Activated CD8-positive, alpha-beta memory T cell treated with anti-CD3 and anti-CD28 coated beads, Interleukin-2, amount 50 U/mL, for 24 hours (primary cell): Measurements from ENCODE around the gene PTPRJ.
"Not testable (repeated sequence)": the region's sequence is repeated elsewhere in the genome, so short reads cannot be mapped to it uniquely, and the experiment has no call there.

ENCODE experiments used
- DNase-seq: peaks from one replicate; pipeline ENCODE4 v3.0.0-alpha.2; 2020; ENCODE audit errors: extremely low read depth

The PTPRJ gene

DNA sequence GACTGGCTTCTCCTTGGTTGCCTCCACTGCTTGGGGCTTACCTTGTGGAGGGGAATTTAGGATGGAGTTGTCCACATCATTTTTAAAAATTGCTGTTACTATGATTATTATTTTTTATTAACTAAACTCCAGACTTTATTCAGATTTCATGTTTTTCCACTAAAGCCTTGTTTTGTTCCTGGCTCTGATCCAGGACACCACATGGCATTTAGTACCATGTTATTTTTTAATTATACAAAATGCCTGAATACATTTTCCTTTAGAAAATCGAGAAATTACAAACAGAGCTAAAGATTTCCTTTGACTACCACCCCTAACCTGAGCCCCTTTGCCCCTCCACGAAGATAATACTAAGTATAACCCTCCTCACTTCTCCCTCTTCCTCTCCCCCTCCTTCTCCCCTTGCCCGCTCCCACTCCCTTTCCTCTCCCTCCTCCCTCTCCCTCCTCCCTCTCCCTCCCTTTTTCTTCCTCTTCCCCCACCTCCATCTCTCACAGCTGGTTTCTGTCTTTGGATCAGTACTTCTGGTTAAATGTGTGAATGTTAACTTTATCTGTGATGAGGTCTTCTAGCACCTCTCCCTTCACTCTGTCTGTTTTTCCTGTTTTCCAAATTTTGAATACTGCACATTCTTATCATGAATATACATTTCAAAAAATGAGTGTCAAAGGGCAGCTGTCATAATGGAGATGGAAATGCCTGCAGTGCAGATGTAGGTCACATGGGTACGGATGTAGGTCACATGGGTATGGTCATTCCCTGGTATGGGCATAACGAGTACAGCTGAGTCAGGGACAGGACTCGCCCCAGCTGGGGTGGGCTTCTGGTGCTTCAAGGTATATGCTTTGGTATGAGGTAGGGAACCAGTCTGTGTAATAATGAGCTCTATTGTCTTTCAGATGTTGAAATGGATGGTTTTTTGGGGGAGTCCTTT is 181.9 kb downstream of the PTPRJ start:
- DNase-seq: no peak

DNA sequence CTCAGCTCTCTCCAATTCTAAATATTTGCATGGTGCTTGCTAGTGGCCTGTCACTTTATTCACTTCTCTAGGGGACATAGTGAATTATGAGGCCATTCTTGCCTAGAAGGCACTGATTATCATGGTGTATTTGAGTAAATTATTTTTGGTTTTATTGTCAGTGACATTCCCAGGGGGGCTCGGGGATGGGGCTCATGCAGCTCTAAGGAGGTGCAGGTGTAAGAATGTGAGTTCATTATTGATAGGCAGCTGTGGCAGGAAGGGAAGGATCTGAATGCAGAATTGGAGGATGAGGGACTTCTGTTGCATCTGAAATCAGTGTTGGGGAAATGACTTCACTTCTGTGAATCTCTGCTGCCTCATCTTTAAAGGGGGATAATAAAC is 182.5 kb downstream of the PTPRJ start:
- DNase-seq: no peak

DNA sequence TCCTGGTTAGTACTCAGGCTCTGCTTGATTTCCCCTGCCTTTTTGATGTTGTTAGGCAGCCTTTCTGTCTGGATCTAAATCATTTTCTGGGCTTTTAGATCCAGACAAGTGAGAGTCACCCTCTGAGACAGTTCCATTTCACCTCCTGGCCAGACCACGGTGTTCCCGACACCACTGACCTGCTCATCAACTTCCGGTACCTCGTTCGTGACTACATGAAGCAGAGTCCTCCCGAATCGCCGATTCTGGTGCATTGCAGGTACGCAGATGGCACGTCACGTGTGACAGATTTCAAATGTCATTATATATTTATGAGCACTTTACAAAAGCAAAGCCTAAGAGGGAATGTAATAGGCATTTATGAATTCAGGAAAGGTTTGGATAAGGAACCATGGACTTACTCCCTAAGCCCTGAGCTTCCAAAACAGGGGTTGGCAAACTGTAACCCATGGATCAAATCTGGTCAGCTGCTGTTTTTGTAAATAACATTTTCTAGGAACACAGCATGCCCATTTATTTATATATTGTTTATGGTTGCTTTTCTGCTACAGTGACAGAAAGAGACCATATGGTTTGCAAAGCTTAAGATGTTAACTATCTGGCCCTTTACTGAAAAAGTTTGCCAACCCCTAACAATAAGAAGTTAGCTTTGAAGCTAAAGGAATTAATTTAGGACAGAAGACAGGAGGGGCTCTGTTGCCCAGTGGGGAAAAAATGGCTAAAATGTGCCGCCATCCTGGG is 183.2 kb downstream of the PTPRJ start:
- no peak for DNase-seq

DNA sequence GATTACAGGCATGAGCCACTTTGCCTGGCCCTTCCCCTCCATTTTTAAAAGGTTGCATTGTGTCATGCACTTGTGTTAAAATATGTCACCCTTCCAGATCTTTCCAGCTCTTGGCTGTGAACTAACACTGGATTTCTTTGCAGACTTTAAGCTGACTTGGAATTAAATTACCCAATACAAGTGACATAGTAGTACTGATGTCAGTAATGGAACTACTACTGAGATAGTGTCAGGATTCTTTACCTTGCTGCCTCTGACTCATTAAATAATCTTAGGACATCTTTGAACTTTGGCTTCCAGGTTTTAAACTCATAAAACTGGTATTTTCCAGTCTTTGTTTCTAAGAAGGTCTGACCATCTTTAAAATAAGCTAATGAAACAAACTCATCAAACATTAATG is 184.5 kb downstream of the PTPRJ start:
- DNase-seq: no peak

DNA sequence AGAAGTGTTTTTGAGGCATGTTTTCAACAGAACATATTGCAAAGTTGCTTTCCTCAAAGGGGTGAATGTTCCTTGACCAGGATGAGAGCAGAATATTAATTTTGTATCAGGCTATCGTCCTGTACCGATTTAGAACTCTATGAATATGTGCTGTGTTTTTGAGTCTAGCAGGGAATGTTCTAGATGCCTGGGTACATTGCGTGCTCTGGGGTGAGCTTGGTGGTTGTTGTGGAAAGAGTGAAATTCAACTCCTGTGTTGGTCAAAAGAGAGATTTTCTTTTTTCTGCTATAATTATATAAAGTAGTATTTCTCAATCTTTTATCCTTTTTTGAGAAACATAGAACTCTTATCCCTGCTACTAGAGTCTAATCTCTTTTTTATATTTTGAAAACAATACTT is 185.1 kb downstream of the PTPRJ start:
- DNase-seq: no peak

DNA sequence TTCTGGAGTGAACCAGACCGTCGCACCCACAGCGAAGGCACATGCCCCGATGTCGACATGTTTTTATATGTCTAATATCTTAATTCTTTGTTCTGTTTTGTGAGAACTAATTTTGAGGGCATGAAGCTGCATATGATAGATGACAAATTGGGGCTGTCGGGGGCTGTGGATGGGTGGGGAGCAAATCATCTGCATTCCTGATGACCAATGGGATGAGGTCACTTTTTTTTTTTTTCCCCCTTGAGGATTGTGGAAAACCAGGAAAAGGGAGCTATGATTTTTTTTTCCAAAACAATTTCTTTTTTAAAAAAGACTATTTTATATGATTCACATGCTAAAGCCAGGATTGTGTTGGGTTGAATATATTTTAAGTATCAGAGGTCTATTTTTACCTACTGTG is 187.0 kb downstream of the PTPRJ start:
- no peak for DNase-seq

DNA sequence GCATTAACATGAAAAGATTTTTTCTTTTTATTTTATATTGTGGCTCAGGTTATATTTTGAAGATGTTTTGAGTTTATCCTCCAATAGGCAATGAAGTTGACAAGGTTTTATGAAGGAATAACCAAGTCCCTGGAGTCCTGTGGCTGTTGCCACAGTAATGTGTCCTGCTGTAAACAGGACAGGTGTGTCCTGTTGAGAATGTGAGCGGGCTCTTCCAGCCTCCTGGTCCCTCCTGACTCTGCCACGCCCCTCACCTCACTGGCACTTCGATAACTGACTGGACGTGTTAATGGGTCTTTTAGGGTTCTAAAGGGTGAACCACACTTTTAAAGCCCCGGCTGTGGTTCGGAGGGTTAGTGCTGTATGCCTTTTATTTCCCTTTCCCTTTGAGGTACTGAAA is 188.5 kb downstream of the PTPRJ start:
- DNase-seq: no peak

DNA sequence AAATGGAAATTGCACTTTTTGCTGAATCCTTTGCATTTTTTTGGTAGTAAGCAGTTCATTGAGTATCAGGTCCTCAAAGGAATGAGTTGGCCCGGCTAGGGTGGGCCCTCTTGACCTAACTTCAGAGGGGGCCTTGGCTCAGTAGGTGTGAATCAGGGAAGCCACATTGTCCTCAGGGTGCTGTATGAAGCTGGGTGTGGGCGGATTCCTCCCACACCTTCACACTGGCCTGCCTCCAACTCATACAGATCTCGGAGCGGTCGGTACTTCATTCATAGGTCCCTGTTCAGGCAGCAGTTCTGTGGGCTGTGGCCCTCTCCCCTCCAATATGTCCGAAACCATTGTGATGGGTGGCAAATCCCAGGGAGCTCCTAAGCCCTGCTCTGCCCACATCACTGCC is 188.9 kb downstream of the PTPRJ start:
- DNase-seq: no peak

DNA sequence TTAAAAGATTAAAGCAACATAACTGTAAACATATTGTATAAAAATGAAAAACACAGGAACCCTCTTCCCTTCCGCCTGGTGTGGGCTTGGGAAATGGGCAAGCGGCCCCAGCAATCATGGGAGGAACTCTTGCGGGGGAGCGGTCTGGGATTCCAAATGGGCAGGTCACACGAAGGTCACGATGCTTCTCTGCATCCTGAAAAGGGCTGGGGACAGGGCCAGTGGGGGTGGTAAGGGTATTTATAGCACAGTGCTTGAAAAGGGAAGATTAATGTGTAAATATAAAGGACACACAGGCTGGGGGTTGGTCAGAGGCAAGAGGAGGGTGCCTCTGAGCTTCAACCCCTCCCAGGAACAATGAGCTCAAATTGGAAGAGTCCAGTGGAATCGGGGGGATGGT is 189.4 kb downstream of the PTPRJ start:
- no peak for DNase-seq

DNA sequence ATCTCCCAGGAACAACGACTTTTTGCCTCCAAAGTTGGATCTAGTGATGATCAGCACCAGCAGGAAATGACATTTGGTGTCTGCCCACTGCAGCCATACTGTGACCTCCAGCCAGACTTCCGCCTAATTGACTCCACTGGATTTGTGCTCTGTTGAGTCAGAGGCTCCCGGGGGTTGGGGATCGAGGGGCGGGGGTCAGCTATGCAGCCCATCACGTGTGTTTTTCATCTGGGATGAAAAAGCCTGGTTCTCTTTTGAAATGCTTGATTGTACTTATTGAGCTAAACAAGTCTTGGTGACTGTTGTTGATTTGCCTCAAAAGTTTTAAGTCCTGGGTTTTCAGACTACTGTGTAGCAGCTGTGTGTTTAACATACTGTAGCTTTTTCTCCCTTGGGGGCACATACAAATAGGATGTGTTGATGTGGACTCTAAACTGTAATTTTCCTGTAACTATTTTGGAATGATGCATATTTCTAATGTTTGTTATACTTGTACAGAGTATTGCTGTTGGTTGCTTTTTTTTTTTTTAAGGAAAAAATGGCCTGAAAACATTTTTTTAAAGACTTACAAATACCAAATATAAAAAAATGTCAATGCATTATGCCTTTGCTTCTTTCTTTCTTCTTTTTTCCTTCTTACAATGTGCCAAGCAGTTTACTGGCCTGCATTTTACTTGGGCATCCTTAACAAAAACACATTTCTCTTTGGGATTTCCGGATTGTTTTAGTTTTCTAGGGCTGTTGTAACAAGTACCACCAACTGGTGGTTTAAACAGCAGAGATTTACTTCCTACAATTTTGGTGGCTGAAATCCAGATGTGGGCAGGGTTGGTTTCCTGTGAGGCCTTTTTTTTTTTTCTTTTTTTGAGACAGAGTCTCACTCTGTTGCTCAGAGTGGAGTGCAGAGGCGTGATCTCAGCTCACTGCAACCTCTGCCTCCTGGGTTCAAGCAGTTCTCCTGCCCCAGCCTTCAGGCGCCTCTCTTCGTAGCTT is 190.2 kb downstream of the PTPRJ start:
- DNase-seq: no peak

DNA sequence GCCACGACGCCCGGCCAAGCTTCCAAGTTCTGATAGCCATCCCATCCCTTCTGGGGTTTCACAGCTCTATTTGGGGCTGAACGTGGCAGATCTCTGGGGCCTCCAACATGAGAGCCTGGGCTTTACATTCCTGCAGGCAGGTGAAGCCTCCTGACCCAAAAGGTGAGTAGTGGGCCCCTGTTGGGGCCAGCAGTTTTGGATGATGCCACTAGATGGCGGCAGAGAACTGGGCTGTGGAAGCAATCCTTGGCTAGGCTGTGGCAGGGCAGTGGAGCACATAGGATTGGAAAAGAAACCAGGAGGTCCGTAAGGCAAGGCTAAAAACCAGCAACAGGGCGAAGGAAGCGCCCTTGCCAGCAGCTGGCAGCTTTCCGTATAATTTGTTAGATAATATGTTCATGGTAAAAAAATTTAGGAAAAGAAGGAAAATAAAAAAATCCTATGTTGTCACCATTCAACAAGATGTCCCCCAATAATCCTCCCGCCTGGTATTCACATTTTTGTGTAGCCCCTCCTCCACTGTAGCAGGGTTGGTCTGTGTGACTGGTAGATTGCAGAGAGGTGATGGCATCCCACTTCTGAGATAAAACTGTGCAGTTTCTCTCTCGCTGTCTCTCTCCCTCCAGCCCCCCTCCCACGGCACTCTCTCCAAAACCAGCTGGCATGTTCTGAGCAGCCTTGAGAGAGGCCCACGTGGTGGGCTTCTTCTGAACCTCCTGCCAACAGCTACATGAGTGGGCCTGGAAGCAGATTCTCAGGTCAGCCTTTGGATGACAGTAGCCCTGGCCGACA is 192.7 kb downstream of the PTPRJ start:
- no peak for DNase-seq

DNA sequence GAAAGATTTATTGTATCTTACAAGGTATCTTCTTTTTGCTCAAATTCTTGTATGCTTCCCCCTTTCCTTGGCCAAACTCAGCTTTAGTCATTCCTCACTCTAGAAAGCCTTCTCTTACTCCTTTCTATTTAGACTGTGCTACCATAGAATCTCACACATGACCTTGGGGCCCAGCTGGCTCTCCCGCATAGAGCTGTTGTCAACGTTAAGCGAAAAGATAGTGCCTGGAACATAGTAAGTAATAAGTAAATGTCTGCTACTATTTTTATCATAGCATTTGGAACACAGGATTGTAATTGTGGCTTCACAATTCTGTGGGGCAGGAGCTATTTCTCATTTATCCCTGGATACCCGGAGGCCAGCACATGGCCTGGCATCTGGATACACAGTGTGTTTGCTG is 197.3 kb downstream of the PTPRJ start:
- no peak for DNase-seq

DNA sequence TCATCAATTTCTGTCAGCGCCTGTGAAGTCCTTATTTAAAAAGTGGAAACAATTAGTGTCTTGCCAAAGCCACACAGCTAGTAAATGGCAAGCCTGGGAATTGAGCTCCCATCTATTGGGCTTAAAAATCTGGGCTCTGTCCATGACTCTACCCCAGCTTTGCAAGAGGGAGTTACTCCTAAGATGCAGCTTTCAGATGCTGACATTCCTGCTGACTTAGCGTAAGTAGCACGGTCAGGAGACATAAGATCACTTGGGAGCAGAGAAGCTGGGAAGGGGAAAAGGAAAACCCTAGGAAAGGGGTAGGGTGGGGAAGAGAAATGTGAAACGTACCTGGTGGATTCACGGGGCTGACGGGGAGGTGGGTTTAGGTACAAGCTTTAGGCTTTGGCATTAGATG is 200.3 kb downstream of the PTPRJ start:
- no peak for DNase-seq

DNA sequence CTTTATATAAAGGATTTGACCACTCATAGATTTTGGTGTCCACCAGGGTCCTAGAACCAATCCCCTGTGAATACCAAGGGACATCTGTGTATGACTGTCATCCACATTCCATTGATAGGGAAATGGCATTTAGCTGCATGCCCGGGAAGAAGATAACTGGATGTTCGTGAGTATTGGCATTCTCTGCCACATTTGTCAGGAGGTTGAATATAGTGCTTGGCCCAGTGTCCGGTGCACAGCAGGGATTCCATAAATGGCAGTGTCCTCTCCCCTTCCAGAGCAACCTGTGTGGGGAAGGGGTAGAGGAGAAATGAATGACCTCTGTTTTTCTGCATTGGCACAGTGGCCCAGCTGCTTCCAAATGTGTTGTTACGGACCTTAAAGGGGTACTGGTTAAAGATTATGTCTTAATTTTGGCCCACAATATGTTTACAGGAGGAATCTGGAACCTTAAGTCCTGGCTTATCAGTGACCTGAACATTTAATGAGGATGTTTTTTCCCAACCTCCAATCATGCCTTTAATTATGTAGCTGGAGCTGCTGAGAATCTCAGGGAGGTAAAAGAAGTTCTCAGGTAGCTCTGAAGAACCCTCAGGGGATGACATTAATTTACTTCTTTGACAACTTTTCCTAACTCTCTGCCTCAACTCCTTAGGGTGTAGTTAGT is 202.6 kb downstream of the PTPRJ start:
- DNase-seq: no peak

DNA sequence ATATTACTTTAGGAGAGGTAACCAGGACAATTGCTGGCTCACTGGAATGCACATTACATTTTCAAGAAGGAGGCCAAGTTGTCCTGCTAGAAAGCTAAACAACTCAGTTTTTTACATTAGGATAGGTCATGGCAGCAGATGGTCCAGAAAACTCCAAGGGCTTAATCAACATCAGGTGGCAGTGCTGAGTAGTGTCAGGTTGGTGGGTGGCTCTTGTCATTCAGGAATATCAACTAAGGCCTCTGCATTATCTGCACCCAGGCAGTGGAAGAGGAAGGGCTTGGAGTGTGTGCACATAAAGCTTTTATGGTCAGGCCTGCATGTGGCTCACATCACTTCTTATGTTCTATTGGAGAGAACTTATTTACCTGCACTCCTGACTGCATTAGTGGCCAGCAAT is 204.1 kb downstream of the PTPRJ start:
- DNase-seq: no peak

DNA sequence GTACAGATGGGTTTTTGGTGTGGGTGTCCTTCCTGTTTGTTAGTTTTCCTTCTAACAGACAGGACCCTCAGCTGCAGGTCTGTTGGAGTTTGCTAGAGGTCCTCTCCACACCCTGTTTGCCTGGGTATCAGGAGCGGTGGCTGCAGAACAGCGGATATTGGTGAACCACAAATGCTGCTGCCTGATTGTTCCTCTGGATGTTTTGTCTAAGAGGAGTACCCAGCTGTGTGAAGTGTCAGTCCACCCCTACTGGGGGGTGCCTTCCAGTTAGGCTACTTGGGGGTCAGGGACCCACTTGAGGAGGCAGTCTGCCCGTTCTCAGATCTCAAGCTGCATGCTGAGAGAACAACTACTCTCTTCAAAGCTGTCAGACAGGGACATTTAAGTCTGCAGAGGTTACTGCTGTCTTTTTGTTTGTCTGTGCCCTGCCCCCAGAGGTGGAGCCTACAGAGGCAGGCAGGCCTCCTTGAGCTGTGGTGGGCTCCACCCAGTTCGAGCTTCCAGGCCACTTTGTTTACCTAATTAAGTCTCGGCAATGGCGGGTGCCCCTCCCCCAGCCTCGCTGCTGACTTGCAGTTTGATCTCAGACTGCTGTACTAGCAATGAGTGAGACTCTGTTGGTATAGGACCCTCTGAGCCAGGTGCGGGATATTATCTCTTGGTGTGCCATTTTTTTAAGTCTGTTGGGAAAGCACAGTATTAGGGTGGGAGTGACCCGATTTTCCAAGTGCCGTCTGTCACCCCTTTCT is 210.7 kb downstream of the PTPRJ start:
- not testable (repeated sequence) for DNase-seq

DNA sequence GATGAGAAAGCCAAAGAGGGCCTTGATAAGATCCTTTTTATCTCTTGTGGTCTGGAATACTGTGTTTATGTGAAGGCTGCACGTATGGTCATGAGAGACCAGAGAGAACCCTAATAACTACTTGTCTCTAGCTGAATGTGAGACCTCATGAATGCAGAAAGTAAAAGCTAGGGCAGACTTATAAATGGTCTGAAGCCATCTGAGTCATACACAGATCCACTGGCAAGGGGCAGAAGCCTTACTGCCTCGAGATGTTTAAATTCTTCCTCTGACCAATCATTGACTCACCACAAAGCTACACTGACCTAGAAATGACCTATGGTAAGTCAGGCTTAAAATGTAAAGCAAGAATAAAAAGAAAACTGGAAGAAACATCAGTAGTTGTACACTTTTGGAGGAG is 213.5 kb downstream of the PTPRJ start:
- DNase-seq: no peak

DNA sequence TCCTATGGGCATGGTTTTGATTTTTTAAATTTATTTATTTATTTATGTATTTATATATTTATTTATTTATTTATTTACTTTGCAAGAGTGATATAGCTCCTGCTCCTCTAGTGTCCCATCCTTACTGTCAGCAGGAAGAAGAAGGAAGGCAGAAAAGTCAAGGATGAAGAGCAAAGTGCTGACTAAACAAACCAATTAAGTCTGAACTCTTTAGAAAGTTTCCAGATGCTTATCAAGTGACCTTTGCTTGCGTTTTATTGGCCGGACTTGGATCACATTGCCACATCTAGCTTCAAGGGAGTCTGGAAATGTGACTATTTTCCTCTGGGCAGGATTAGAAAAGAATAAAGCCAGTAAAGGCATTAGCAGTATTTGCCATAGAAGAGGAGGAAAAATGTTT is 227.5 kb downstream of the PTPRJ start:
- DNase-seq: no peak

DNA sequence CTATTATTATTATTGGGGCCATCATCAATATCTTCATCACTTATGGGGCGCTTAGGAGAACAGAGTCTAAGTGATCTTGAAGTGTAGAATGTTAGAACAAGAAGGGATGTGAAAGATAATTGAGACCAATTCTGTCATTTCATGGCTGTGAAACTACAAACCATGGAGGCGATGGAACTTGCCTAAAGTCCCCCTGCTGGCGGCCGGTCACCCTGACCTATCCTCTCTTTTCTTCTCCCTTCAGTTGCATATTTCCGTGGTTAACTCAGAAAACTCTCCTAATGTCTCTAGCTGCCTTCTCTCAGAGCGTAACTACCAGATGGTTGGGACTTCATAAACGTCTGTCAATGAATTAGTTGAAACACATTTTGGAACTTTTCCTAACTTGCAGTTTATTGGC is 229.7 kb downstream of the PTPRJ start:
- no peak for DNase-seq

DNA sequence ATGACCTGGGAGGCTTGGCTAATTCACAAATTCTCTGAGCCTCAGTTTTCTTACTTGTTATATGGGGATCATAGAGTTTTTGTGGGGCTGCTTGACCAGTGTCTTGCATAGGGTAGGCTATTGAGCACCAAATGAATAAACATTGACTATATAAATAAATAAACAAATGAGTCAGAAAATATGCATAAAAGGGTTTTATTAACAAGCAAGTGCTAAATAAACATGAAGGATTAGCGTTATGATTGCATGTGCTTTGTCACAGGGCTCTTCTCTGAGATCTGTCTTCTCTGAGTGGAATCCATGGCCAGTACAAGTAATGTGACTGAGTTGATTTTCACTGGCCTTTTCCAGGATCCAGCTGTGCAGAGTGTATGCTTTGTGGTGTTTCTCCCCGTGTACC is 236.2 kb downstream of the PTPRJ start, which contains the start of gene OR4B1:
Gene OR4B1 (plus strand): TSS at position 301 of the 400 bp plus-strand sequence. CDS start 0 bp downstream, at position 301.
- DNase-seq: no peak
